Epithelial cell of esophagus (primary cell): ENCODE data around the gene RPAP3.

Experiments used
- DNase-seq: peaks from one replicate; pipeline ENCODE4 v3.0.0; 2010; ENCODE audit warnings: low read depth
- H3K4me3 ChIP-seq: 2 replicates; pipeline ENCODE4 v1.5.1; 2011; ENCODE audit warnings: mild to moderate bottlenecking, low read length, control low read depth
- CTCF ChIP-seq: IDR thresholded peaks from 2 replicates; pipeline ENCODE4 v1.5.1; 2011; ENCODE audit warnings: low read depth, mild to moderate bottlenecking, low read length, control low read depth, inconsistent platforms; ENCODE audit not compliant: insufficient read depth; ENCODE audit errors: missing control alignments

RPAP3 gene

GRCh38 chr12:47742253-47742825 is 36.5 kb upstream of the RPAP3 start:
- TF ChIP-seq CTCF, result peak; percentile 99
- DNase-seq, result peak; percentile 63
- H3K4me3 ChIP-seq, result no peak overlapping the region

GRCh38 chr12:47741340-47741703 is 35.5 kb upstream of the RPAP3 start:
- no peak overlapping the region for H3K4me3 ChIP-seq
- DNase-seq, result no peak
- TF ChIP-seq CTCF, result no peak

GRCh38 chr12:47740606-47741339 is 34.9 kb upstream of the RPAP3 start:
- H3K4me3 ChIP-seq, result no peak overlapping the region
- DNase-seq, result no peak
- no peak for TF ChIP-seq CTCF

- TF ChIP-seq CTCF, result no peak
- no peak for DNase-seq
- no peak overlapping the region for H3K4me3 ChIP-seq
Measured at GRCh38 chr12:47739979-47740378, 34.1 kb upstream of the RPAP3 start.

- no peak for TF ChIP-seq CTCF
- no peak overlapping the region for H3K4me3 ChIP-seq
- no peak for DNase-seq
Measured at GRCh38 chr12:47739297-47739696, 33.5 kb upstream of the RPAP3 start.

GRCh38 chr12:47737936-47738594 is 32.2 kb upstream of the RPAP3 start:
- no peak overlapping the region for H3K4me3 ChIP-seq
- DNase-seq, result no peak
- TF ChIP-seq CTCF, result no peak
